ENCODE measurements around the gene PDE8A.
A peak's percentile ranks its signal among the peaks of the same experiment; 100 is the strongest.

Gene PDE8A

GRCh38 chr15:85044251-85044853 lies 62.7 kb downstream of the PDE8A start:
- Histone ChIP-seq H3K4me3 (ENCODE audit: low read length) (no peak overlapping the region), H3K79me2 (ENCODE audit: control insufficient read depth, insufficient read depth, low read length) (no peaks in the 10 kb centered on the region), H2AK5ac (ENCODE audit: low read length) (no peak overlapping the region), H3K27ac (ENCODE audit: low read depth, low read length) (no peak overlapping the region), H2BK120ac (ENCODE audit: low read depth, low read length) (no peak overlapping the region), H3K79me1 (ENCODE audit: low read length) (peaks cover 3% of the 10 kb centered on the region), H3K27me3 (ENCODE audit: insufficient read depth, low read length, poor library complexity) (no peaks in the 10 kb centered on the region), H4K5ac (ENCODE audit: low read length) (no peak overlapping the region), H3K4me1 (ENCODE audit: control insufficient read depth, low read depth, low read length) (peaks cover 5% of the 10 kb centered on the region), H3K23ac (ENCODE audit: low read length) (no peak overlapping the region), H2BK15ac (replicated peaks; ENCODE audit: low read depth) (no peak overlapping the region), H3K9ac (ENCODE audit: low read length) (no peak overlapping the region), H4K8ac (ENCODE audit: low read depth, low read length) (no peak overlapping the region), H3K4me2 (ENCODE audit: low read length) (no peak overlapping the region), H3K18ac (ENCODE audit: low read length) (no peak overlapping the region), H3K36me3 (ENCODE audit: control insufficient read depth, insufficient read depth, low read length) (no peaks in the 10 kb centered on the region), H3K56ac (ENCODE audit: low read length) (no peak overlapping the region), H2BK5ac (ENCODE audit: low read length) (no peak overlapping the region), H3K4ac (ENCODE audit: low read depth, low read length) (no peak overlapping the region)
- WGBS (ENCODE audit: extremely low coverage, insufficient coverage, low lambda C conversion rate): no CpG with 5 or more reads among the region's 3 CpGs
- peak; percentile 81 for DNase-seq

- Histone ChIP-seq H3K79me2 (ENCODE audit: control insufficient read depth, insufficient read depth, low read length) (no peaks in the 10 kb centered on the region), H3K23ac (ENCODE audit: low read length) (no peak overlapping the region), H3K4ac (ENCODE audit: low read depth, low read length) (no peak overlapping the region), H3K4me2 (ENCODE audit: low read length) (no peak overlapping the region), H3K27me3 (ENCODE audit: insufficient read depth, low read length, poor library complexity) (no peaks in the 10 kb centered on the region), H3K9ac (ENCODE audit: low read length) (no peak overlapping the region), H2BK5ac (ENCODE audit: low read length) (no peak overlapping the region), H3K4me3 (ENCODE audit: low read length) (no peak overlapping the region), H3K36me3 (ENCODE audit: control insufficient read depth, insufficient read depth, low read length) (no peaks in the 10 kb centered on the region), H2BK120ac (ENCODE audit: low read depth, low read length) (no peak overlapping the region), H3K27ac (ENCODE audit: low read depth, low read length) (no peak overlapping the region), H3K4me1 (ENCODE audit: control insufficient read depth, low read depth, low read length) (peaks cover 5% of the 10 kb centered on the region), H2BK15ac (replicated peaks; ENCODE audit: low read depth) (no peak overlapping the region), H4K8ac (ENCODE audit: low read depth, low read length) (no peak overlapping the region), H3K56ac (ENCODE audit: low read length) (no peak overlapping the region), H3K18ac (ENCODE audit: low read length) (no peak overlapping the region), H2AK5ac (ENCODE audit: low read length) (no peak overlapping the region), H3K79me1 (ENCODE audit: low read length) (peaks cover 3% of the 10 kb centered on the region), H4K5ac (ENCODE audit: low read length) (no peak overlapping the region)
- whole genome bisulfite sequencing (ENCODE audit: extremely low coverage, insufficient coverage, low lambda C conversion rate): no CpG with 5 or more reads among the region's 1 CpG
- no peak for DNase-seq
These were observed 63.2 kb downstream of the PDE8A start for GRCh38 chr15:85044894-85045293.

- H3K27me3 ChIP-seq (ENCODE audit: insufficient read depth, low read length, poor library complexity): no peaks in the 10 kb centered on the region
- H3K4me3 ChIP-seq (ENCODE audit: low read length): no peak overlapping the region
- no peak overlapping the region for H4K8ac ChIP-seq (ENCODE audit: low read depth, low read length)
- no peak overlapping the region for H3K23ac ChIP-seq (ENCODE audit: low read length)
- H3K56ac ChIP-seq (ENCODE audit: low read length): no peak overlapping the region
- DNase-seq: no peak
- no peaks in the 10 kb centered on the region for H3K36me3 ChIP-seq (ENCODE audit: control insufficient read depth, insufficient read depth, low read length)
- no peak overlapping the region for H2BK5ac ChIP-seq (ENCODE audit: low read length)
- no peaks in the 10 kb centered on the region for H3K79me2 ChIP-seq (ENCODE audit: control insufficient read depth, insufficient read depth, low read length)
- H3K18ac ChIP-seq (ENCODE audit: low read length): no peak overlapping the region
- H3K9ac ChIP-seq (ENCODE audit: low read length): no peak overlapping the region
- no peak overlapping the region for H3K4me2 ChIP-seq (ENCODE audit: low read length)
- no peak overlapping the region for H3K4ac ChIP-seq (ENCODE audit: low read depth, low read length)
- no peak overlapping the region for H2BK15ac ChIP-seq (replicated peaks; ENCODE audit: low read depth)
- no peak overlapping the region for H2BK120ac ChIP-seq (ENCODE audit: low read depth, low read length)
- no peak overlapping the region for H3K27ac ChIP-seq (ENCODE audit: low read depth, low read length)
- H4K5ac ChIP-seq (ENCODE audit: low read length): no peak overlapping the region
- no CpG with 5 or more reads among the region's 1 CpG for WGBS (ENCODE audit: extremely low coverage, insufficient coverage, low lambda C conversion rate)
- H2AK5ac ChIP-seq (ENCODE audit: low read length): no peak overlapping the region
- peaks cover 5% of the 10 kb centered on the region for H3K4me1 ChIP-seq (ENCODE audit: control insufficient read depth, low read depth, low read length)
- peaks cover 3% of the 10 kb centered on the region for H3K79me1 ChIP-seq (ENCODE audit: low read length)
These were observed 64.0 kb downstream of the PDE8A start for GRCh38 chr15:85045615-85046014.

- H2BK120ac ChIP-seq (ENCODE audit: low read depth, low read length): no peak overlapping the region
- H3K79me2 ChIP-seq (ENCODE audit: control insufficient read depth, insufficient read depth, low read length): no peaks in the 10 kb centered on the region
- no peak overlapping the region for H4K5ac ChIP-seq (ENCODE audit: low read length)
- WGBS (ENCODE audit: extremely low coverage, insufficient coverage, low lambda C conversion rate): no CpG with 5 or more reads among the region's 7 CpGs
- H3K4ac ChIP-seq (ENCODE audit: low read depth, low read length): no peak overlapping the region
- H3K4me1 ChIP-seq (ENCODE audit: control insufficient read depth, low read depth, low read length): peaks cover 5% of the 10 kb centered on the region
- H2BK5ac ChIP-seq (ENCODE audit: low read length): no peak overlapping the region
- no peak overlapping the region for H3K9ac ChIP-seq (ENCODE audit: low read length)
- H3K56ac ChIP-seq (ENCODE audit: low read length): no peak overlapping the region
- H3K27ac ChIP-seq (ENCODE audit: low read depth, low read length): no peak overlapping the region
- H4K8ac ChIP-seq (ENCODE audit: low read depth, low read length): no peak overlapping the region
- no peak overlapping the region for H3K23ac ChIP-seq (ENCODE audit: low read length)
- peaks cover 3% of the 10 kb centered on the region for H3K79me1 ChIP-seq (ENCODE audit: low read length)
- no peak overlapping the region for H3K4me3 ChIP-seq (ENCODE audit: low read length)
- H2BK15ac ChIP-seq (replicated peaks; ENCODE audit: low read depth): no peak overlapping the region
- no peak overlapping the region for H3K4me2 ChIP-seq (ENCODE audit: low read length)
- peak; percentile 27 for DNase-seq
- H2AK5ac ChIP-seq (ENCODE audit: low read length): no peak overlapping the region
- no peaks in the 10 kb centered on the region for H3K36me3 ChIP-seq (ENCODE audit: control insufficient read depth, insufficient read depth, low read length)
- H3K27me3 ChIP-seq (ENCODE audit: insufficient read depth, low read length, poor library complexity): no peaks in the 10 kb centered on the region
- no peak overlapping the region for H3K18ac ChIP-seq (ENCODE audit: low read length)
These were observed 65.8 kb downstream of the PDE8A start for GRCh38 chr15:85047271-85047948.

GRCh38 chr15:85048430-85048829 lies 66.8 kb downstream of the PDE8A start:
- Histone ChIP-seq H3K56ac (ENCODE audit: low read length) (no peak overlapping the region), H3K36me3 (ENCODE audit: control insufficient read depth, insufficient read depth, low read length) (no peaks in the 10 kb centered on the region), H3K4me3 (ENCODE audit: low read length) (no peak overlapping the region), H3K4ac (ENCODE audit: low read depth, low read length) (no peak overlapping the region), H2BK5ac (ENCODE audit: low read length) (no peak overlapping the region), H3K4me2 (ENCODE audit: low read length) (no peak overlapping the region), H3K27me3 (ENCODE audit: insufficient read depth, low read length, poor library complexity) (no peaks in the 10 kb centered on the region), H3K23ac (ENCODE audit: low read length) (no peak overlapping the region), H3K79me2 (ENCODE audit: control insufficient read depth, insufficient read depth, low read length) (no peaks in the 10 kb centered on the region), H4K5ac (ENCODE audit: low read length) (no peak overlapping the region), H2BK15ac (replicated peaks; ENCODE audit: low read depth) (no peak overlapping the region), H2AK5ac (ENCODE audit: low read length) (no peak overlapping the region), H4K8ac (ENCODE audit: low read depth, low read length) (no peak overlapping the region), H3K4me1 (ENCODE audit: control insufficient read depth, low read depth, low read length) (peaks cover 2% of the 10 kb centered on the region), H3K79me1 (ENCODE audit: low read length) (peaks cover 3% of the 10 kb centered on the region), H2BK120ac (ENCODE audit: low read depth, low read length) (no peak overlapping the region), H3K18ac (ENCODE audit: low read length) (no peak overlapping the region), H3K9ac (ENCODE audit: low read length) (no peak overlapping the region), H3K27ac (ENCODE audit: low read depth, low read length) (no peak overlapping the region)
- DNase-seq: no peak
- no CpG with 5 or more reads among the region's 6 CpGs for WGBS (ENCODE audit: extremely low coverage, insufficient coverage, low lambda C conversion rate)

- Histone ChIP-seq H3K4ac (ENCODE audit: low read depth, low read length) (no peak overlapping the region), H3K9ac (ENCODE audit: low read length) (no peak overlapping the region), H3K4me3 (ENCODE audit: low read length) (no peak overlapping the region), H2BK15ac (replicated peaks; ENCODE audit: low read depth) (no peak overlapping the region), H2BK120ac (ENCODE audit: low read depth, low read length) (no peak overlapping the region), H3K18ac (ENCODE audit: low read length) (no peak overlapping the region), H2AK5ac (ENCODE audit: low read length) (no peak overlapping the region), H2BK5ac (ENCODE audit: low read length) (no peak overlapping the region), H3K36me3 (ENCODE audit: control insufficient read depth, insufficient read depth, low read length) (no peaks in the 10 kb centered on the region), H3K56ac (ENCODE audit: low read length) (no peak overlapping the region), H3K27ac (ENCODE audit: low read depth, low read length) (no peak overlapping the region), H4K5ac (ENCODE audit: low read length) (no peak overlapping the region), H3K23ac (ENCODE audit: low read length) (no peak overlapping the region), H3K79me1 (ENCODE audit: low read length) (peaks cover 3% of the 10 kb centered on the region), H3K4me1 (ENCODE audit: control insufficient read depth, low read depth, low read length) (peaks cover 2% of the 10 kb centered on the region), H3K4me2 (ENCODE audit: low read length) (no peak overlapping the region), H3K79me2 (ENCODE audit: control insufficient read depth, insufficient read depth, low read length) (no peaks in the 10 kb centered on the region), H4K8ac (ENCODE audit: low read depth, low read length) (no peak overlapping the region), H3K27me3 (ENCODE audit: insufficient read depth, low read length, poor library complexity) (no peaks in the 10 kb centered on the region)
- DNase-seq: no peak
These were observed 68.1 kb downstream of the PDE8A start for GRCh38 chr15:85049805-85050204.

Measured in mesendoderm (in vitro differentiated cells).